Measurements from ENCODE around the gene ZBTB11.
"Not testable (repeated sequence)": the region's sequence is repeated elsewhere in the genome, so short reads cannot be mapped to it uniquely, and the experiment has no call there.

The ZBTB11 gene

DNA sequence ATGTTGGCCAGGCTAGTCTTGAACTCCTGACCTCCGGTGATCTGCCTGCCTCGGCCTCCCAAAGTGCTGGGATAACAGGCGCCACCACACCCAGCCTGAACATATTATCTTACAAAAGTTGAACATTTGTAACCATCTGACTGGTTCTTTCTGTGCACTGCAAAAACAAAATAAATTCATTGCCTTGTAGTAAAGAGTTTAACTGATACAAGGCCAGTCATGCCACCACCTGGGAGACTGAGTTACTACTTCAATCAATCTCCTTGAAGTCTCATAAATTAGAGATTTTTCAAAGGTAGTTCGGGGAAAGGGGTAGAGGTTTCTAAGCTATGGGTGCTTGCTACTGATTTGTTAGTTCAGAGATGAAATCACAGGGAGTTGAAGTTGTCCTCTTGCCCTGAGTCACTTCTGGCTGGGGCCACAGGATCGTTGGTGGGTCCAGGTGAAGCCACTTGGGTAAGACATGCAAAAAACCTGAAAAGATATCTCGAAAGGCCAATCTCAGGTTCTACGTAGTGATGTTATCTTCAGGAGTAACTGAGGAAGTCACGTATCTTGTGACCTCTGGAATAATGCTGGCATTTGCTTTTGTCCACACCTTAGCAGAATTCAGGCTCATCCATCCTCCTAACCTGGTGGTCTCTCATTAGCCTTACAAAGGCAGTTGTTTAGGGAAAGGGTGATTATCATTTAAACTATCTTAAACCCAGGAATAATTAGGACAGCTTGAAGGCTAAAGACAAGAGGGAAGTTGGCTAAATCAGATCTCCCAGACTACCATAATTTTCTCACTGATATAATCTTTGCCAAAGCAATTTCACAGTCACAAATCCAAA is 33.7 kb downstream of the ZBTB11 start:
- no peak for DNase-seq (ENCODE audit: low spot score)

DNA sequence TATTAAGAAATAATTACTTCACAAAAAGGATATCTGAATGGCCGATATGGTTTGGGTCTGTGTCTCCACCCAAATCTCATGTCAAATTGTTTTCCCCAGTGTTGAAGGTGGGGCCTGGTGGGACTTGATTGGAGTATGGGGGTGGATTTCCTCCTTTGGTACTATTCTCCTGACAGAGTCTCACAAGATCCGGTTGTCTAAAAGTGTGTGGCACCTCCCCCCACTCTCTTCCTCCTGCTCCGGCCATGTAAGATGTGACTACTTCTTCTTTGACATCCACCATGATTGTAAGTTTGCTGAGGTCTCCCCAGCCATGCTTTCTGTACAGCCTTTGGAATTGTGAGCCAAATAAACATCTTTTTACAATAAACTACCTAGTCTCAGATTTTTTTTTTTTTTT is 34.5 kb downstream of the ZBTB11 start:
- DNase-seq (ENCODE audit: low spot score): no peak

DNA sequence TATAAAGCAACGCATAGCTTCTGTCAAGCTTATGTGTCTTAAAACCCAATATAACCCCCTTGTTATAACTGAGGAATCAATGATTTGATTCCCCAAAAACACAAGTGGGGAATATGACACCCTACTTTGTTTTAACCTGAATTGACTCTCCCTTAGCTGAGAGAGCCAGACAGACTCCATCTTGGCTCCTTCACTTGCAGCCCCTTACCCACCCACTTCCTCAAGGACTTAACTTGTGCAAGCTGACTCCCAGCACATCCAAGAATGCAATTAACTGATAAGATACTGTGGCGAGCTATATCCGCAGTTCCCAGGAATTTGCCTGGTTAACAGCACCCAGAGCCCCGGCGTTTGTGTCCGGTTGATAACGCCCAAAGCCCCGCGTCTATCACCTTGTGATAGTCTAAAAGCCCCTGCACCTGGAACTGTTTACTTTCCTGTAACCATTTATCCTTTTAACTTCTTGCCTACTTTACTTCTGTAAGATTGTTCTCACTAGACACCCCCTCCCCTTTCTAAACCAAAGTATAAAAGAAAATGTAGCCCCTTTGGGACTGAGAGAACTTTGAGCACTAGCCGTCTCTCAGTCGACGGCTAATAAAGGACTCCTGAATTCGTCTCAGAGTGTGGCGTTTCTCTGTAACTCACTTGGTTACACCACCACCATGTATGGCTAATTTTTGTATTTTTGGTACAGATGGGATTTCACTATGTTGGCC is 35.4 kb downstream of the ZBTB11 start:
- not testable (repeated sequence) for DNase-seq (ENCODE audit: low spot score)

DNA sequence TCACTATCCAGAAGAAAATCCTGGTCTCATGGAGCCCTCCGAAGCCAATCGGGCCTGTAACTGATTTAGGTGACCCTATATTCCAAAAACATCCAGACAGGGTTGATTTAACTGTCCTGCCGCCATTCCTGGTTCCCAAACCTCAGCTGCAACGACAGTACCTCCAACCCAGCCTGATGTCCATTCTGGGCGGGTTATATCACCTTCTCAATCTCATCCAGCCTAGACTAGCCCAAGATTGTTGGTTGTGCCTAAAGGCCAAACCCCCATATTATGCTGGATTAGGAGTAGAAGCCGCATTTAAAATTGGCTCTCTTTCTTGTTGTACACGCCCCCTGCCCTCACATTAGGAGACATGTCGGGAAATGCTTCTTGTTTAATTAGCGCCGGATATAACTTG is 36.7 kb downstream of the ZBTB11 start:
- DNase-seq (ENCODE audit: low spot score): no peak

DNA sequence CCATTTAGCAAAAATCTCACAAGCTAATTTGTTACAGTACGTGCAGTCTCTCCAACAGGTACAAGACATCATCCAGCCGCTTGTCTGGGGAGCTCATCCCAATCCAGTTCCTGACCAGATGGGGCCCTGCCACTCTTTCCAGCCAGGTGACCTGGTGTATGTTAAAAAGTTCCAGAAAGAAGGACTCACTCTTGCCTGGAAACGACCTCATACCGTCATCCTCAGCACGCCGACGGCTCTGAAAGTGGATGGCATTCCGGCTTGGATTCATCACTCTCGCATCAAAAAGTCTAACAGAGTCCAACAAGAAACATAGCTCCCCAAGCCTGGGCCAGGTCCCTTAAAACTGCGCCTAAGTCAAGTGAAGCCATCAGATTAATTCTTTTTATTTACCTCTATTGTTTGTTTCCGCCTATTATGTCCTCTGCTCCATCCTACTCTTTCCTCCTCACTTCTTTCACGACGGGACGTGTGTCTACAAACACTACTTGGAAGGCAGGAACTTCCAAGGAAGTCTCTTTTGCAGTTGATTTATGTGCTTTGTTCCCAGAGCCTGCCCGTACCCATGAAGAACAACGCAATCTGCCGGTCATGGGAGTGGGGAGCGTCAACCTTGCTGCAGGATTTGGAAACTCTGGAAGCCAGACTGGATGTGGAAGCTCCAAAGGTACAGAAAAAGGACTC is 37.5 kb downstream of the ZBTB11 start:
- DNase-seq (ENCODE audit: low spot score): no peak

DNA sequence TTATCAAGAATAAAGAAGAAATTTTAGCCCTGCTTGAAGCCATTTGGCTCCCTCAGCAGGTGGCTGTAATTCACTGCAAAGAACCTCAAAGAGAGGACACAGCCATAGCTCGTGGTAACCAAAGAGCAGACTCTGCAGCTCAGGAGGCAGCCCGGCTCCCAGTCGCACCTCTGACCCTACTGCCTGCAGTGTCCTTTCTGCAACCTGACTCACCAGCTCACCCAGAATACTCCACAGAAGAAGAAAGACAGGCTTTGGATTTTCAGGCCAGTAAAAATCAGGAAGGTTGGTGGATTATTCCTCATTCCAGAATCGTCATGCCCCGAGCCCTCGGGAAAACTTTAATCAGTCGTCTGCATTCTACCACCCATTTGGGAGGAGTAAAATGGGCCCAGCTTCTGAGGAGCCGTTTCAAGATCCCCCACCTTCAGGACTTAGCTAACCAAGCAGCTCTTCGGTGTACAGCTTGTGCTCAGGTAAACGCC is 38.6 kb downstream of the ZBTB11 start:
- no peak for DNase-seq (ENCODE audit: low spot score)

DNA sequence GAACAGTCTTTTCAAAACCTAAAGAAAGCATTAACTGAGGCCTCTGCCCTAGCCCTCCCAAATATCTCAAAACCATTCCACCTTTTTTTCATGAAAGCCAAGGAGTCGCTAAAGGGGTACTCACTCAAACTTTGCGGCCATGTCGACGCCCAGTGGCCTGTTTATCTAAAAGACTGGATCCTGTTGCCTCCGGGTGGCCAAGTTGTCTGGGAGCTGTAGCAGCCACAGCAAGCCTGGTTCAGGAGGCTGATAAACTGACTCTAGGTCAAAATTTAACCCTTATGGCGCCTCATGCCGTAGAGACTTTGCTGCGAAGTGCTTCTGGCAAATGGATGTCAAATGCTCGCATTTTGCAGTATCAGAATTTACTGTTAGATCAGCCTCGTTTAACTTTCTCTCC is 39.5 kb downstream of the ZBTB11 start:
- no peak for DNase-seq (ENCODE audit: low spot score)

DNA sequence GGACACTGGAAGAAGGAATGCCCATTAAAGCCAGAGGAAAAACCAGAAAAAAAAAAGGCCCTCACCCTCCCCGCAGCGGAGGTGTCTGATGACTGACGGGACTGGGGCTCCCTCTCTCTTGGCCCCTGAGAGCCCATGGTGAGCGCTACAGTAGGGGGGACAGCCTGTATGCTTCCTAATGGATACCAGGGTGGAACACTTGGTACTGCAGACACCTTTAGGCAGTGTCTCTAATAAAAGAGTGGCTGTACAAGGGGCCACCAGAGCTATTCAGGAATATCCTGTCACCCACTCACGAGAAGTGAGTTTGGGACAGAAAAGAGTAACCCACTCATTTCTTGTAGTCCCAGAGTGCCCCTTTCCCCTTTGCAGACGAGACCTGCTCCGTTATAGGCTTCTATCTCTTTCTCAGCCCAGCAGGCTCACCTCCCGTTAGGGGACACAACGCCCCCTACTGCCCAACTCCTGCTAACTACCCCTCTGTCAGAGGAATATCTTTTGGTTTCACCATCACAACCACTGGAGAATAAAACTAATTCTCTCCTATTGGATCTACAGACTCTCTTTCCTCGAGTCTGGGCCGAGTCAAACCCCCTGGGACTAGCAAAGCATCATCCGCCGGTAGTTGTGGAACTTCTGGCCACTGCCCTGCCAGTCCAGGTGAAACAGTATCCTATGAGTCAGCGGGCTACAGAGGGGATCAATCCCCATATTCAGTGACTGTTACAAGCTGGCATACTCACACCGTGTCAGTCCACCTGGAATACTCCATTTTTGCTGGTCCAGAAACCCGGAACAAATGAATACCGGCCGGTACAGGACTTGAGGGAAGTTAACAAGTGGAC is 40.8 kb downstream of the ZBTB11 start:
- peak; percentile 49 for DNase-seq (ENCODE audit: low spot score)

DNA sequence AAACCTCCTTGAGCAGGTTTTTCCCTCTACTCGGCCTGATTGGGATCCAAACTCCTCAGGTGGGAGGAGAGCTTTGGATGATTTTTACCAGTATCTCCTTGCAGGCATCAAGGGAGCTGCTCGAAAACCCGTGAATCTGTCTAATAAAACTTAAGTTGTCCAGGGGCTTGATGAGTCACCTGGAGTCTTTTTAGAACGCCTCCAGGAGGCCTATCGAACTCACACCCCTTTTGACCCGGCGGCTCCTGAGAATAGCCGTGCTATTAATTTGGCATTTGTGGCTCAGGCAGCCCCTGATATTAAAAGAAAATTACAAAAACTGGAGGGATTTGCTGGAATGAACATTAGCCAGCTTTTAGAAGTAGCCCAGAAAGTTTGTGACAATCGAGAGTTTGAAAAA is 41.6 kb downstream of the ZBTB11 start:
- no peak for DNase-seq (ENCODE audit: low spot score)

DNA sequence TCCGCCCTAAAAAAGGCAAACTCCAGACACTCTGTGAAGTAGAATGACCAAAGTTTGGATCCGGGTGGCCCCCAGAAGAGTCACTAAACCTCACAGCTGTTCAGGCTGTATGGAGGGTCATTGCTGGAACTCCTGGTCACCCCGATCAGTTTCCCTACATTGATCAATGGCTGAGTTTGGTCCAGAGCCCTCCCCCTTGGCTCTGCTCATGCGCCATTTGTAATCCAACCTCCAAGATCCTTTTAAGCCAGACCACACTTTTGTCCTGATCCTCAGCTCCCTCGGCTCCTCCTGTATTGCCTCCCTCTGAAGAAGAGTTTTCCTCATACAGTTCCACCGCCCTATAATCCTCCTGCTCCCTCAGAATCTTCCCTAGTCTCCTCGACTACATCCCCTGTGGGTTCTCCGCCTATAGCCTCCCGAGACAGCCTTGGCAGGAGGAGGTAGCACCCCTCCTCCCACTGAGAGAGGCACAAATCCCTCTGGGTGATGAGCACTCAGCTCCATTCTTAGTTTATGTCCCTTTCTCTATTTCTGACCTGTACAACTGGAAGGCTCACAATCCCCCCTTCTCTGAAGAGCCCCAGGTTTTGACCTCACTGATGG is 42.2 kb downstream of the ZBTB11 start:
- DNase-seq (ENCODE audit: low spot score): no peak

DNA sequence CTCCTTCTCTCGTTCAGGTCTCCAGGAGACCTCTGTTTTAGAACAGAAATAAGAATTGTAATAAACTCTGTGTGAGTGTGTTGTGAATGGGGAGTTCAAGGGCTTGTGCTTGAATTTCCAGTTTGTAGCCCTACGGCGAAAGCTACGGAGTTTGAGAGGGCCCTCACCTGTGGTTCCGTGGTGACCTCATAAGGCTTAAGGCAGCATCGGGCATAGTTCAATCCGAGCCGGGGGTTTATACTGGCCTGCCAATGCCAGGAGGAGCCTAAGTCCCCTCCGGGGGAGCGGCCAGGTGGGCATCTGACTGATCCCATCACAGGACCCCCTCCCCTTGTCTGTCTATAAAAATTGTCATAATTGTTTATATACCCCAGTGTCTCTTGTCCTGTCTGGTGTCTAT is 43.7 kb downstream of the ZBTB11 start:
- DNase-seq (ENCODE audit: low spot score): no peak

DNA sequence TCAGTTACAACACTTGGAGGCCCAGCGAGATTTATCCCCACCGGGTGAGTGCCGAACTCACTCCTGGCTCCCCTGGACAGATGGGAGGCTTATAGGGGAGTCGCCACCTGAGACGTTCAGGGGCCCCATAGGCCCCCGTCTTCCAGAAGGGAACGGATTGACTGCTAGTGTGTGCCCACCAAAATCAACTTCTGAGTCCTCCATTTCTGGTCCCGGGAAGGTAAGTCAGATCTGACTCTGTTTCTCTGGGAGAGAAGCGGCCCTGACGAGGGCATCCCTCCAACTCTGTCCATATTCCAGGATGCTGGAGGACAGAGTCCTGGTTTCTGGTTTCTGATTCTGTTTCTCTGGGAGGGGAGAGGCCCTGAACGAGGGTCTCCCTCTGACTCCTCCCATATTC is 44.3 kb downstream of the ZBTB11 start:
- no peak for DNase-seq (ENCODE audit: low spot score)

DNA sequence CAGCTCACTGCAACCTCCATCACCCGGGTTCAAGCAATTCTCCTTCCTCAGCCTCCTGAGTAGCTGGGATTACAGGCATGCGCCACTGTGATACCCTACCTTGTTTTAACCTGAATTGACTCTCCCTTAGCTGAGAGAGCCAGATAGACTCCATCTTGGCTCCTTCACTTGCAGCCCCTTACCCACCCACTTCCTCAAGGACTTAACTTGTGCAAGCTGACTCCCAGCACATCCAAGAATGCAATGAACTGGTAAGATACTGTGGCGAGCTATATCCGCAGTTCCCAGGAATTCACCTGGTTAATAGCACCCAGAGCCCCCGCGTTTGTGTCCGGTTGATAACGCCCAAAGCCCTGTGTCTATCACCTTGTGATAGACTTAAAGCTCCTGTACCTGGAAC is 45.0 kb downstream of the ZBTB11 start:
- not testable (repeated sequence) for DNase-seq (ENCODE audit: low spot score)

DNA sequence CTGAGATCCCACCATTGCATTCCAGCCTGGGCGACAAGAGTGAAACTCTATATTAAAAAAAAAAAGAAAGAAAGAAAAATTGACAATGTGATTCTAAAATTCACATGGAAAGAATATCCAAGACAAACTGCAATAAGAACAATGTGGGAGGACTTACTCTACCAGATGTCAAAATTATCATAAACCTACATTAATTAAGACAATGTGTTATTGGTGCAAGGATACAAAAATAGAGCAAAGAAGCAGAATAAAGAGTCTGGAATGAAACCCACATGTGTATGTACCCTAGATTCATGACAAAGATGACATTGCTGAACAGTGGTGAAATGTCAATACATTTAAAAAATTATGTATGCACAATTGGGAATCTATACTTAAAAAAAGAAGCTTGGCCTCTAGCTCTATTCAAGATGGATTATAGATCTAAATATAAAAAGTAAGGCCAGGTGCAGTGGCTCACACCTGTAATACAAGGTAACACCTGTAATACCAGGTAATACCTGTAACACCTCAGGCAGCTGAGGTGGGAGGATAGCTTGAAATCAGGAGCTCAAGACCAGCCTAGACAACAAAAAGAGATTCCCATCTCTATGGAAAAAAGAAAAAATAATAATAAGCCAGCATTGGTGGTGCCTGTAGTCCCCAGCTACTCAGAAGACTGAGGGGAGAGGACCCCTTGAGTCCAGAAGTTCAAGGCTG is 45.7 kb downstream of the ZBTB11 start:
- DNase-seq (ENCODE audit: low spot score): no peak

DNA sequence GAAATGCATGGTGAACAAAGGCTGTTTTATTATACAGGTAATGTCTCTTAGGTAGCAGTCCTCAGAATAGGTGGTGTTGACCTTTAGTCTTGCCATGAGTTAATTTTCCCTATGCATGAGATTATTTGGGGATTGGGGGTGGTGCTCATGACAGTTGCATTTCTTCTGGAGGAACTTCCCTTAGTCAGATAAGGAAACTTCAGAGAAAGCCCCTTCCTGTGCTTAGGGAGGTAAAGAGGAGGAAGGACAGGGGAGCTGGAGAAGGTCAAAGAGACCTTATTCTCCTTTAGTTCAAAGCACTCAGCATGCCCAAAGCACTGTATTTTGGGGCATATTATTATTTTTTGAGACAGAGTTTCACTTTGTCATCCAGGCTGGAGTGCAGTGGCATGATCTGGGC is 47.7 kb downstream of the ZBTB11 start:
- no peak for DNase-seq (ENCODE audit: low spot score)

DNA sequence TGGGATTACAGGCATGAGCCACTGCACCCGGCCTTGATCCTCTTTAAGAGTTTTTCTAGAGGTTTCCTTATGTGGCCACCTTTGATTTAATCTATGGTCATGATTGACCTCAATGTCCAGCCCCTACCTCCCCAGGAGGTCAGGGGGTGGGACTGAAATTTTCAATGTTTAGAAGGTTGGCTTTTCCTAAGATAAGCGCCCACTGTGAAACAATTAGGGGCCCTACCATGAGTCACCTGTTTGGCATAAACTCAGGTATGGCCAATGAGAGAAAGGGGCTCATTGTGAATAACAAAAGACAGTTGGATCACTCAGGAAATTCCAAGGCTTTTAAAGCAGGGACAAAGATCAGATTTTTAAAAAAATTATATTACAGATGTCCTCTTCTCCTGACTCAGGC is 51.1 kb downstream of the ZBTB11 start:
- no peak for DNase-seq (ENCODE audit: low spot score)

DNA sequence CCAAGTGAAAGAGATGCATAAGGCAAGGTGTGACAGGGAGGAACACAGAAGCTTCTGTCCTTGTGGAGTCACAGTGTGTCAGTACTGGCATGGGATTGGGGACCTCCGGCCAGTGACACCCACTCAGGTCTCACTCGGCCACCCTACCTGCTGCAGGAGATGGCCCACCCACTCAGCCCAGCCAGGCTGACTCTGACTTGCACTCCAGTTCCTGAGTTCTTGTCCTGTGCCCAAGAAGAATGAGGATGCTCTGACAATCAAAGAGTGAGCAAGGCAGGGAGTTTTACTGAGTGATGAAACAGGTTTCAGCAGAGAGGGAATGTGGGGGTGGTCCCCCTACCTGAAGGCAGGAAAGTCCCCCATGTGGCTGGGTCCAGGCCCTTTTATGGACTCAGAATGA is 52.1 kb downstream of the ZBTB11 start:
- DNase-seq (ENCODE audit: low spot score): no peak

DNA sequence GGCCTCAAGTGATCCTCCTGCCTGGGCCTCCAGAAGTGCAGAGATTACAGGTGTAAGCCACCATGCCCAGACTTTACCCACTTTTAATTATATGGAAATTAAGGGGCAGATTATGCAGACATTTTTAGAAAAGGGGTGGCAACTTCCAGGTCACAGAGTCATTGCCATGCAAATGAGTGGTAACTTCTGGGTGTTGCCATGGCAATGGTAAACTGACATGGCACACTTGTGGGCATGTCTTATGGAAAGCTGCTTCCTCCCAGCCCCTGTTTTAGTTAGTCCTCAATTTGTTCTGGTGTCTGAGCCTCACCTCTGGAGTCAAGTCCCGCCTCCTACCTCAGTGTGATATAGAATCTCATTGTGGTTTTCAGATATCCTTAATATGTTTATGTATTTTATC is 53.3 kb downstream of the ZBTB11 start:
- DNase-seq (ENCODE audit: low spot score): no peak

DNA sequence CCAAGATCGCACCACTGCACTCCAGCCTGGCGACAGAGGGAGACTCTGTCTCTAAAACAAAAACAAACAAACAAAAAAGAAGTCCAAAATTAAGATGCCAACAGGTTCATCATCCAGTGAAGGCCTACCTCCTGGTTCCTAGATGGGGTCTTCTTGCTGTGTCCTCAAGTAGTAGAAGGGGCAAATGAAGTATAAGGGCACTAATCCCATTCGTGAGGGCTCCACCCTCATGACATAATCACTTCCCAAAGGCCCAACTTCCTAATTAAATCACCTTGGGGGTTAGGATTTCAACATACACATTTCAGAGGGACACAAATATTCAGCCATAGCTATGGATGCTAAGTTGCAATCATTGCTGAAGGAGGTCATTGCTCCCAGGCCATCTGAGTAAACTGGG is 57.2 kb downstream of the ZBTB11 start:
- DNase-seq (ENCODE audit: low spot score): no peak

DNA sequence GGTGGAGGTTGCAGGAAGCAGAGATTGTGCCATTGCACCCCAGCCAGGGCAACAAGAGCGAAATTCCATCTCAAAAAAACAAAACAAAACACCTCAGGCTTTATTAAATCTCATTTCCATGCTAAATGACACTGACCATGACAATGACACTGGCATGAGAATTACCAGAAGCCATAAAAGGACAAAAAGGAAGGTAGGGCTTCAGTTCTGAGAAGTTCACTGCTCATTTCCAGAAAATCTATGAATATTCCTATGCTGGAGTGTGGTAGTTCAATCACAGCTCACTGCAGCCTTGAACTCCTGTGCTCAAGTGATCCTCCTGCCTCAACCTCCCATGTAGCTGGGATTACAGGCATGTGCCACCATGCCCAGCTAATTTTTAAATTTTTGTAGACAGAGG is 58.2 kb downstream of the ZBTB11 start:
- DNase-seq (ENCODE audit: low spot score): no peak

DNA sequence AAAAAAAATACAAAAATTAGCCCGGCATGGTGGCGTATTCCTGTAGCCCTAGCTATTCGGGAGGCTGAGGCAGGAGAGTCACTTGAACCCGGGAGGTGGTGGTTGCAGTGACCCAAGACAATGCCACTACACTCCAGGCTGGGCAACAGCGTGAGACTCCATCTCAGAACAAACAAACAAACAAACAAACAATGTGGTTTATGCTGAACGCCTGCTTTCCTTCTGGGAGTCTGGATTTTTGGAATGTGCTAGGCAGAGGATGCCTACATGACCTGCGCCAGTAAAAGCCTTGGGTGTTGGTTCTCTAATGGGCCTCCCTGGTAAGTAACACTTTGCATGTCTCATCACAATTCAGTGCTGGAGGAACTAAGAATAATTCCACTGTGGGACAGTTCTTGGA is 59.5 kb downstream of the ZBTB11 start:
- no peak for DNase-seq (ENCODE audit: low spot score)
